ENCODE measurements around the gene EEF1AKMT2. TPM values are rescaled to one million over a fixed set of nuclear protein-coding genes. Genes with fewer than 3 reads are reported as not detected.
"Not testable (repeated sequence)": the region's sequence is repeated elsewhere in the genome, so short reads cannot be mapped to it uniquely, and the experiment has no call there.

EEF1AKMT2 gene
- polyA plus RNA-seq, 2 of the 4 experiments (the other 2 are of a cell fraction) = 23.5 to 28.1 TPM

DNA sequence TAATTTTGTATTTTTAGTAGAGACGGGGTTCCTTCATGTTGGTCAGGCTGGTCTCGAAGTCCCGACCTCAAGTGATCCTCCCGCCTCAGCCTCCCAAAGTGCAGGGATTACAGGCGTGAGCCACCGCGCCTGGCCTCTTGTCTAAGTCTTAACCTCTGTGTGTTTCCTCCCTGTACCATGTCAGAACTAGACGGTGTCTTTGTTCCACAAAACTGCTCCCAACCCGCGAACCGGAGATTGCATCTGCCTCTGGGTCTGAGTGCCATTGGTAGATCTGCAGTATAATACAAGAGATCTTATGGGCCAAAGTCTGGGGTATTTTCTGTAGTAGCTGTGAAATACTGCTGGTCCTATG, 1.3 kb upstream of the EEF1AKMT2 start:
- POLR2A ChIA-PET = interaction anchor here (3.5 kb wide), 1 partner anchor 9 kb away, joined by 30 read pairs; the partner anchor contains the start of gene ABRAXAS2
- no peaks in the 10 kb centered on the region for H3K9me3 ChIP-seq
- ATAC-seq (no peak), FAIRE-seq (no peak), DNase-seq (ENCODE audit: low read depth in 1 of 2, low spot score in 1 of 2) (no peak)
- H3K27ac ChIP-seq = peak overlapping the region; percentile 94 to 98
- TF ChIP-seq CHD4 (IDR thresholded peaks at IDR 0.05; ENCODE audit: borderline replicate concordance) (no peak), CEBPB (IDR thresholded peaks at IDR 0.05) (no peak), FOSB (CRISPR knock-in tag; IDR thresholded peaks at IDR 0.05) (no peak), HEYL (CRISPR knock-in tag; IDR thresholded peaks at IDR 0.05) (no peak), CBX8 (IDR thresholded peaks at IDR 0.05) (no peak), GATA3 (IDR thresholded peaks at IDR 0.05; ENCODE audit: borderline replicate concordance) (no peak), SMC3 (IDR thresholded peaks at IDR 0.05) (no peak), POLR2AphosphoS2 (conservative IDR thresholded peaks at IDR 0.05; ENCODE audit: low read length) (no peak), PHF8 (IDR thresholded peaks at IDR 0.05; ENCODE audit: borderline replicate concordance, low read depth) (no peak), RCOR1 (IDR thresholded peaks at IDR 0.05; ENCODE audit: low read depth, low read length) (no peak), MYC (IDR thresholded peaks at IDR 0.05; ENCODE audit: borderline replicate concordance, low read length) (no peak), KDM5A (IDR thresholded peaks at IDR 0.05) (no peak), POLR2A (IDR thresholded peaks at IDR 0.05; ENCODE audit: low read length) (no peak), TFCP2L1 (CRISPR knock-in tag; IDR thresholded peaks at IDR 0.05) (no peak), MAZ (IDR thresholded peaks at IDR 0.05; ENCODE audit: borderline replicate concordance, low read depth, low read length) (no peak), HOXB13 (CRISPR knock-in tag; IDR thresholded peaks at IDR 0.05; ENCODE audit: low read depth) (no peak)
- TF ChIP-seq, protein P1, sequence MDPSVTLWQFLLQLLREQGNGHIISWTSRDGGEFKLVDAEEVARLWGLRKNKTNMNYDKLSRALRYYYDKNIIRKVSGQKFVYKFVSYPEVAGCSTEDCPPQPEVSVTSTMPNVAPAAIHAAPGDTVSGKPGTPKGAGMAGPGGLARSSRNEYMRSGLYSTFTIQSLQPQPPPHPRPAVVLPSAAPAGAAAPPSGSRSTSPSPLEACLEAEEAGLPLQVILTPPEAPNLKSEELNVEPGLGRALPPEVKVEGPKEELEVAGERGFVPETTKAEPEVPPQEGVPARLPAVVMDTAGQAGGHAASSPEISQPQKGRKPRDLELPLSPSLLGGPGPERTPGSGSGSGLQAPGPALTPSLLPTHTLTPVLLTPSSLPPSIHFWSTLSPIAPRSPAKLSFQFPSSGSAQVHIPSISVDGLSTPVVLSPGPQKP (IDR thresholded peaks at IDR 0.05; ENCODE audit: low read depth, low read length) = no peak
- TF ChIP-seq, protein P2, sequence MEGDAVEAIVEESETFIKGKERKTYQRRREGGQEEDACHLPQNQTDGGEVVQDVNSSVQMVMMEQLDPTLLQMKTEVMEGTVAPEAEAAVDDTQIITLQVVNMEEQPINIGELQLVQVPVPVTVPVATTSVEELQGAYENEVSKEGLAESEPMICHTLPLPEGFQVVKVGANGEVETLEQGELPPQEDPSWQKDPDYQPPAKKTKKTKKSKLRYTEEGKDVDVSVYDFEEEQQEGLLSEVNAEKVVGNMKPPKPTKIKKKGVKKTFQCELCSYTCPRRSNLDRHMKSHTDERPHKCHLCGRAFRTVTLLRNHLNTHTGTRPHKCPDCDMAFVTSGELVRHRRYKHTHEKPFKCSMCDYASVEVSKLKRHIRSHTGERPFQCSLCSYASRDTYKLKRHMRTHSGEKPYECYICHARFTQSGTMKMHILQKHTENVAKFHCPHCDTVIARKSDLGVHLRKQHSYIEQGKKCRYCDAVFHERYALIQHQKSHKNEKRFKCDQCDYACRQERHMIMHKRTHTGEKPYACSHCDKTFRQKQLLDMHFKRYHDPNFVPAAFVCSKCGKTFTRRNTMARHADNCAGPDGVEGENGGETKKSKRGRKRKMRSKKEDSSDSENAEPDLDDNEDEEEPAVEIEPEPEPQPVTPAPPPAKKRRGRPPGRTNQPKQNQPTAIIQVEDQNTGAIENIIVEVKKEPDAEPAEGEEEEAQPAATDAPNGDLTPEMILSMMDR (IDR thresholded peaks at IDR 0.05) = no peak
- 92% methylated on average over 11 of the region's 11 CpGs for WGBS (ENCODE audit: missing lambda C conversion rate)
- H3K4me3 ChIP-seq = peak overlapping the region; percentile 93; the same call in 2 of the 3 replicates
- CTCF ChIA-PET = no interaction called here
- H3K4me2 ChIP-seq = peak overlapping the region; percentile 63
- H3K4me1 ChIP-seq = peaks cover 5% of the 10 kb centered on the region; the same call in 2 of the 3 replicates

DNA sequence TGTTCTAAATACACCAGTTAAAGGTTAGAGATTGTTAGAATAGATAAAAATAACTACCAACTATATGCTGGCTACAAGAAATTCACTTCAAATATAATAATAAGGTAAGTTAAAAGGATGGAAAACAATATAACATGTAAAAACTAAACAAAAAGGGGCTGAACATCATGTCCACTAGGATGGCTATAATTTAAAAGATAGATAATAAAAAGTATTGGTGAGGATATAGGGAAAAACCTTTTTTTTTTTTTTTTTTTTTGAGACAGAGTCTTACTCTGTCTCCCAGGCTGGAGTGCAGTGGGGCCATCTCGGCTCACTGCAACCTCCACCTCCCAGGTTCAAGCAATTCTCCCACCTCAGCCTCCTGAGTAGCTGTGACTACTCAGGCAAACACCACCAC, 8.8 kb downstream of the EEF1AKMT2 start:
- H3K4me1 ChIP-seq; H3K9me3 ChIP-seq; ATAC-seq; CTCF ChIA-PET; POLR2A ChIA-PET; FAIRE-seq; H3K4me2 ChIP-seq; H3K27ac ChIP-seq; H3K4me3 ChIP-seq; DNase-seq (ENCODE audit: low read depth in 1 of 2, low spot score in 1 of 2): not testable (repeated sequence)
- 92% methylated on average over 1 of the region's 1 CpG for WGBS (ENCODE audit: missing lambda C conversion rate)

DNA sequence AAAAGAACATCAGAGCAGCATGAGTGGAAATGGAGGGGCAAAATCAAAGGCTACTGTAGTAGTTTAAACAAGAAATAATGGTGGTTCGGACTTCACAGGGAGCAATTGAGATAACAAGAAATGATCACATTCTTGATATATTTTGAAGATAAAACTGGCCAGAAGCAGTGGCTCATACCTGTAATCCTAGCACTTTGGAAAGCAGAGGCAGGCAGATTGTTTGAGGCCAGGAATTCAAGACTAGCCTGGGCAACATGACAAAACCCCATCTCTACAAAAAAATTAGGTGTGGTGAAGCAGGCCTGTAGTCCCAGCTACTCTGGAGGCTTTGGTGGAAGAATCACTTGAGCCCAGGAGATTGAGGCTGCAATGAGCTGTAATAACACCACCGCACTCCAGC, 22.9 kb downstream of the EEF1AKMT2 start:
- no peak overlapping the region for H3K27ac ChIP-seq
- ATAC-seq (no peak), DNase-seq (ENCODE audit: low read depth in 1 of 2, low spot score in 1 of 2) (no peak), FAIRE-seq (no peak)
- WGBS (ENCODE audit: missing lambda C conversion rate) = 97% methylated on average over 2 of the region's 2 CpGs
- no peak overlapping the region for H3K4me2 ChIP-seq
- POLR2A ChIA-PET = no interaction called here
- TF ChIP-seq HOXB13 (CRISPR knock-in tag; IDR thresholded peaks at IDR 0.05; ENCODE audit: low read depth) (no peak), JUNB (IDR thresholded peaks at IDR 0.05) (no peak), MAX (IDR thresholded peaks at IDR 0.05) (no peak), POLR2AphosphoS2 (conservative IDR thresholded peaks at IDR 0.05; ENCODE audit: low read length) (no peak), CHD2 (IDR thresholded peaks at IDR 0.05; ENCODE audit: low read length, partially characterized antibody) (no peak), KDM5A (IDR thresholded peaks at IDR 0.05) (no peak), FOSB (CRISPR knock-in tag; IDR thresholded peaks at IDR 0.05) (no peak), HEYL (CRISPR knock-in tag; IDR thresholded peaks at IDR 0.05) (no peak)
- TF ChIP-seq, protein P1 (IDR thresholded peaks at IDR 0.05; ENCODE audit: low read depth, low read length) = no peak
- CTCF ChIA-PET = no interaction called here
- H3K4me3 ChIP-seq = no peak overlapping the region
- H3K9me3 ChIP-seq = no peaks in the 10 kb centered on the region
- H3K4me1 ChIP-seq = no peaks in the 10 kb centered on the region
